Activated naive CD8-positive, alpha-beta T cell treated with anti-CD3 and anti-CD28 coated beads, Interleukin-2, amount 50 U/mL, for 24 hours (primary cell): ENCODE measurements around the gene IL34.
A peak's percentile ranks its signal among the peaks of the same experiment; 100 is the strongest.

Source experiments
- ATAC-seq: fragments of 150-1000 bp; cut with Tn5 transposase; one replicate; pipeline ENCODE4 v1.10.0; 2021
- DNase-seq: peaks from one replicate; pipeline ENCODE4 v3.0.0; 2021
- H3K27ac Mint-ChIP-seq: one replicate; pipeline ENCODE4 v1.8.0; 2021; ENCODE audit warnings: mild to moderate bottlenecking, mixed read lengths
- H3K27me3 Mint-ChIP-seq: one replicate; pipeline ENCODE4 v1.8.0; 2021; ENCODE audit warnings: mixed read lengths
- H3K36me3 Mint-ChIP-seq: one replicate; pipeline ENCODE4 v1.8.0; 2021; ENCODE audit warnings: low read depth, mixed read lengths
- H3K4me1 Mint-ChIP-seq: one replicate; pipeline ENCODE4 v1.8.0; 2021; ENCODE audit warnings: mixed read lengths
- H3K4me3 Mint-ChIP-seq: one replicate; pipeline ENCODE4 v1.8.0; 2021; ENCODE audit warnings: mild to moderate bottlenecking, moderate library complexity, mixed read lengths
- H3K9me3 Mint-ChIP-seq: one replicate; pipeline ENCODE4 v1.8.0; 2021; ENCODE audit warnings: mixed read lengths

IL34 gene

DNA sequence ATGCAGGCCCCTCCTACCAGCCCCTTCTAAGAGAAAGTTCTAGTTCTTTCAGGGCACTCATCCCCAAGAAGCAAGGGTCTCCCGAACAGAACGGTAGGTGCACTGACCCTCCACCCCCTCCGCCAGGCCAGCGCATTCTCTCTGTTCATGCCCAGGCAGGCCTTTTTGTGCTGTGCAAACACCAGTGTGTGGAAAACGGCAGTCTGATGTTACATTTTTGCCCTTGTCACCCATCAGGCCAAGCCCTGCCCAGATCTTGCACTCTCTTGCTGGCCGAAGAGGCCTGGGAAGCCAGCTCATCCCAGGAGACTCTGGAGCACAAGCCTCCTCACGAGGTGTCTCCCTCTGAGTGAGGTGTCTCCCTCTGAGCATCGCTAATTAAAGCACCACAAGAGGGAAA lies 55.6 kb downstream of the IL34 start:
- no peaks in the 10 kb centered on the region for H3K27me3 Mint-ChIP-seq
- H3K9me3 Mint-ChIP-seq: no peaks in the 10 kb centered on the region
- H3K27ac Mint-ChIP-seq: no peak overlapping the region
- no peak for ATAC-seq
- no peak overlapping the region for H3K4me3 Mint-ChIP-seq
- H3K4me1 Mint-ChIP-seq: peaks cover 11% of the 10 kb centered on the region
- DNase-seq: no peak
- H3K36me3 Mint-ChIP-seq: peaks cover 4% of the 10 kb centered on the region

DNA sequence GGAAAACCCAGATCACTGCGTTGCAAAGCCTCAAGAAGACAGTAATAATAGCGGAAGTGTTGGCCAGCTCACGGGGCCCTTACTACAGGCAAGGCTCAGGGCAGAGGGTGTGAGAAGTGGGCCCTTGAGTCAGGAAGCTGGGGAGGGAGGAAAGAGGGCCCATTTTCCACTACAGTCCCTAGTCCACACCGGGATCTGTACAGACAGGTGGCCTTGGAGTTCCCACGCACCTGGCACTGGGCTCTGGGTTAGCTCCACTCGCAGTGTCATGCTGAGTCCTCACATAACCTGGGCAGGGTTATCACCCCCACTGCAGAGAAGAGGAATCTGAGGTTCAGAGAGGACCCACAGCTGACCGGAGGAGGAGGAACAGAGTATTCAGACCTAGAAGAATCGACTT lies 56.3 kb downstream of the IL34 start:
- Mint-ChIP-seq H3K27ac (no peak overlapping the region), H3K9me3 (no peaks in the 10 kb centered on the region), H3K36me3 (peaks cover 4% of the 10 kb centered on the region), H3K4me1 (peaks cover 6% of the 10 kb centered on the region), H3K4me3 (no peak overlapping the region), H3K27me3 (no peaks in the 10 kb centered on the region)
- DNase-seq (no peak), ATAC-seq (no peak)

DNA sequence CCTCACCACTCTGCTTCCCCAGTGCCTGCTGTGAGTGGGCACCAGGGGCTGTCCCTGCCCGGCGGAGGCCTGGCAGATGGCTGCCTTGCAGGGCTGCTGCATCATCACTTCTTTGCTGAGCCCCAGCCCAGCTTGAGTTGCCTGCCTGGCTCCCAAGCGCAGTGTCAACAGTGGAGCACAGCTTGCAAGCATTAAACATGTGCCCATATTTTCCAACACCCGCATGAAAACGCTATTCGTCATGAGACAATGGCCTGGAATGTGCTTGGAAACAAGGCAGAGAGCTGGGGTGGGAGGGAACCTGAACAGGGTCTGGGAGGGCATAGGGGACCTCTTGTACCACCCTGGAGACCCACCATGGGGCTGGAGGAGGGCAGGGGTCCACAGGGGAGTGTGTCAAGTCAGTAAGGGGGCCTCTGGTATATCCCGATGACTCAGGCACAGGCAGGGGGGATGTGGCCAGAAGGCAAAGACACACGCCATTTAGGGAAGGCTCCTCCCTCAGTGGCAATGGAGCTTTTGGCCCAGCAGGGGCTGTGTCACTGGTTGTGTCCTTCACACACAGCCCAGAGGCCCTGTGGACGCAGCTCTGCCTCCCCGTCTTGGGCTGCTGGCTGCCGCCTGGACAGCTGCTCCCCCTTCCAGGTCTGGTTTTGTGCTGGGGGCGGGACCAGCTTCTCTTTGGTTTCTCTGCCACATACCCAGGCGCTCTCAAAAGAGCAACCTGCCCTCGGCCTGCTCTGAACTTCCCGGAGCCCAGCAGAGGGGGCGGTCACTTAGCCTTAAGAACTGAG lies 56.9 kb downstream of the IL34 start:
- DNase-seq: no peak
- H3K4me1 Mint-ChIP-seq: peaks cover 3% of the 10 kb centered on the region
- H3K27ac Mint-ChIP-seq: no peak overlapping the region
- no peak overlapping the region for H3K4me3 Mint-ChIP-seq
- no peaks in the 10 kb centered on the region for H3K9me3 Mint-ChIP-seq
- no peaks in the 10 kb centered on the region for H3K27me3 Mint-ChIP-seq
- H3K36me3 Mint-ChIP-seq: no peaks in the 10 kb centered on the region
- ATAC-seq: peak; percentile 27

DNA sequence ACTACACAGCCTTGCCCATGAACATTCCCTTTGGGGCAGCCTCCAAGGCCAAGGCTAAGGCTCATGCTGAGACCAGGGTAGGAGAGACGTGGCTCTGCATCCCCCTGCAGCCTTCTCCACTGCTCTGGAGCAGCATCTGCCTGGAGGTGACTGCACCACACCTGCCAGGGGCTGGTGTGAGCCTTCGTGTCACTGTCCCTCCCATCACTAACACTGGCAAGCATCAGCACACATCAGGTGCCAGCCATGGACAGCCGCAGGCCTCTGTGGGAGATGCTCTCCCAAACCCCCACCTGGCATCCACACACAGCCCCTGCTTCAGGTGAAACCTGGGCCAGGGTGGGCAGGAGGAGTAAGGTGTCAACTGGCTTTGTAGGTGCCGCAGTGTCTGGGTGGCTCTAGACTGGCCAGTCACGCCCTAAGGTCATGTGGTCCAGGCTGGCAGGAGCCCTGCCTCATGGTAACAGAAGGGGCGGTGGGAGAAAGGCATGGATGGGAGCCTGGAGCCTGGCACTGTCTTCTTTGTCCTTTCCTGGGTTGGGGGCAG lies 57.5 kb downstream of the IL34 start:
- DNase-seq: no peak
- no peak for ATAC-seq
- H3K4me1 Mint-ChIP-seq: peaks cover 3% of the 10 kb centered on the region
- no peaks in the 10 kb centered on the region for H3K9me3 Mint-ChIP-seq
- H3K36me3 Mint-ChIP-seq: no peaks in the 10 kb centered on the region
- H3K27ac Mint-ChIP-seq: no peak overlapping the region
- H3K4me3 Mint-ChIP-seq: no peak overlapping the region
- H3K27me3 Mint-ChIP-seq: no peaks in the 10 kb centered on the region

DNA sequence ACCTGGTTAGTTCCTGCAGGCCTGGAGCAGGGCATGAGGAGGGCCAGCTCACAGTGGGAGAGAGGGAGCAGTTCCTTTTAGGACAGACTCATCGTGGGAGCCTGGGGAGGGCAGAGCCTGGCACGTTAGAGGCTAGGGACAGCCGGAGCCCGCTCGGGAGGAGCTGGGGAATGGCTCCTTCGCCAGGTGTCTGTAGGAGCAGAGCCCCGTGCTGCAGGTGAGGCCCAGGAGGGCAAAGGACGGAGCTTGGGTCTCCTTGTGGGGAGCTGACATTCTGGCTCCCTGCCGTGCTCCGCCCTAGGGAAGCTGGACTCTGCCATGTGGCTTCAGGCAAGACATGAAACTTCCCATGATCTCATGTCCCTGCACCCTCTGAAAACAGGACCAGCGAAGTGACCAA lies 58.2 kb downstream of the IL34 start:
- H3K4me3 Mint-ChIP-seq: no peak overlapping the region
- DNase-seq (no peak), ATAC-seq (no peak)
- H3K36me3 Mint-ChIP-seq: no peaks in the 10 kb centered on the region
- H3K4me1 Mint-ChIP-seq: no peaks in the 10 kb centered on the region
- H3K9me3 Mint-ChIP-seq: no peaks in the 10 kb centered on the region
- H3K27ac Mint-ChIP-seq: no peak overlapping the region
- no peaks in the 10 kb centered on the region for H3K27me3 Mint-ChIP-seq

DNA sequence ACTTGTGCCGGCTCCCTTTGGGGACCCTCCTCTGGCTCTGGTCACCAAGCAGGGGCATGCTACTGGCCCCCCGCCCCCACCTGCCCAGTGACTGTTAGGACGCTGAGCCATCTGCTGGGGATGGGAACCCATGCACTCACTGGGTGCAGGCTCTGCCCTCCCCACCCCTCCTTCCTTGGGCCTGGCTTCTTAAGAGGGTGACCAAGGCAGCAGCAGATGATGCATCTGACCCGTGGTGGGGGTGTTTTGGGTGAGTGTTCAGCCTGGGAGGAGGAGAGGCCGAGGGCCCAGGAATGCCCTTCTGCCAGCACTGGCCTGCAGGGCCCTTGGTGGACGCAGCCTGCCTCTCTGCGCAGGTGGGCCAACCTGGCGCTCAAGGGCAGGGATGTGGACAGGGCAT lies 58.7 kb downstream of the IL34 start:
- H3K27me3 Mint-ChIP-seq: no peaks in the 10 kb centered on the region
- H3K4me1 Mint-ChIP-seq: no peaks in the 10 kb centered on the region
- ATAC-seq: no peak
- H3K36me3 Mint-ChIP-seq: no peaks in the 10 kb centered on the region
- no peak overlapping the region for H3K4me3 Mint-ChIP-seq
- no peak overlapping the region for H3K27ac Mint-ChIP-seq
- no peaks in the 10 kb centered on the region for H3K9me3 Mint-ChIP-seq
- DNase-seq: no peak

DNA sequence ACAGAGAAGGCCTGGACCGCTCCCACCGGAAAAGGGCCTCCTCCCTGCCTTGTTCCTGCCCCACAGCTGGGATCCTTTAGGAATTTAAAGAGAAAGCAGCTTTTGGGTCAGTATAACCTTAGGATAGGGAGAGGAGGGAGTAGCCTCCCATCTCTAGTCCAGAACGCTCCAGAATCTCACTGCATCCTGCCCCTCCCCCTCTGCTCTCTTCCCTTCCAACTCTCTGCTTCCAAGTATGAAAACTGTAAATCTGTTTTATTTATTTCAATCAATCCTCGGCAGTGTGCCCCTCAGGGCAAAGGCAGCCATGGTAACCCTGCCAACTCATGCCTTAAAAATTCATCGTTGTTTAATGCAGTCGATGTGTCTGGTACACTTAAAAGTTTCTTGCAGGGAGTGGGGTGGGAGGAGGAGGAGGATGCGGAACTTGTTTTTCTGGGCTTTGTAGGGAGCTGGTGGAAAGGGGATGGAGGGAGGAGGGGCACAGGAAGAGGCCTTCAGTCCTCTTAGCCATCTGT lies 60.6 kb downstream of the IL34 start:
- H3K4me3 Mint-ChIP-seq: no peak overlapping the region
- H3K4me1 Mint-ChIP-seq: no peaks in the 10 kb centered on the region
- ATAC-seq (no peak), DNase-seq (no peak)
- no peaks in the 10 kb centered on the region for H3K9me3 Mint-ChIP-seq
- H3K27ac Mint-ChIP-seq: no peak overlapping the region
- no peaks in the 10 kb centered on the region for H3K36me3 Mint-ChIP-seq
- no peaks in the 10 kb centered on the region for H3K27me3 Mint-ChIP-seq

DNA sequence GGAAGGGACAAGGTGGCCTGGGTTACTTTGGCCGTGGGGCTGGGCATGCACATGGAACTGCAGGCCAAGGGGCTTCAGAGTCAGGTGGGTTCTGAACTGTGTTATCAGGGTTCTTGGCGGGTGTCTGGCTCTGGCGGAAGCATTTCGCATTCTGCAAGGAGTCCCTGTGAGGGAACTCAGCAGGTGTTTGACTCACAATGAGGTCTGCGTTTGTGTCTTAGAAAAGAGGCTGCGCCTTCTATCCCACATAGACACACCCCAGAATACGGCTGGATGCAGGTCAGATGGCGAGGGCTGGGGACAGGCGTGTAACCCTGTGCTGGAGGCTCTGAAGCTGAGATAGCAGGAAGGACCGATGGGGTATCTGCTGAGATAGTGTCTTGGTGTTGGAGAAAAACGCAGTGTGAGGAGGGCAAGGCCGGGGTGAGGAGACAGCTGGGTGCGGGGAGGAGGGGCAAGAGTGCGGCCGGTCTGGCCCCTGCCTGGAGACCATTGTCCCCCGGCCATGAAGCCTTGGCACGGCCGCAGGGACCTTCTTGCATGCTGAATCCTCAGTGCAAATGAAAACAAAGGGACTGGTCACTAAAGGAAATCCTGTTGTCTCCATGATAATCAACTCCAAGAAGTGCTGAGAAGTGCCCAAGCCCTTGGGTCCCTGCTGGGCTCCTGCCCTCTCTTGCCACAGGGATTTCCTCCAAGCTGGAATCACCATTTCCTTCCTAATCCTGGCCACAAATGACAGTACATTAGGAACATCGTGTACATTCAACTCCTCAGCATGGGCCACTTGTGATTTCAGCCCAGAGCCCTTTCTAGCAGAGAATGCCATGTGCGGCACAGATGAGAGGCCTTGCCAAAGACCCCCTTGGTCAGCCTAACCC lies 62.2 kb downstream of the IL34 start:
- ATAC-seq (no peak), DNase-seq (no peak)
- H3K27me3 Mint-ChIP-seq: no peaks in the 10 kb centered on the region
- no peak overlapping the region for H3K4me3 Mint-ChIP-seq
- no peaks in the 10 kb centered on the region for H3K9me3 Mint-ChIP-seq
- H3K36me3 Mint-ChIP-seq: peaks cover 2% of the 10 kb centered on the region
- no peak overlapping the region for H3K27ac Mint-ChIP-seq
- H3K4me1 Mint-ChIP-seq: no peaks in the 10 kb centered on the region

DNA sequence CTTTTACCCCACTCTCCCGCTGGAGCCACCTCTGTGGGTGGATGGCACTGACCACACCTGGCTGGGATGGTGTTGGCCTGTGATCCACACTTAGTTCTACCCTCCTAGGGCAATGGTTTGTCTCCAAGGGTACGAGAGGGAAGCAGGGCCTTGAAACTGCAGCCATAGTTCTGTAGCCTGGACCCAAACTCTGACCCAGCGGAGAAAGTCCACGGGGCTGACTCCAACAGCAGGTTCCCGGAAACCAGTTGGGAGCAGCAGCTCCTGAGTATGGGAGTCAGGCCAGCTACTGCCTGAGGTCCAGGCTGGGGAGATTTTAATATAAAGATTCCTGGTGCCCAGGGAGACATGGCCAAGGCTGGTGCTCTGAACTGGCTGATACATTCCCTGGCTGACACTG lies 63.1 kb downstream of the IL34 start:
- Mint-ChIP-seq H3K27ac (no peak overlapping the region), H3K4me1 (no peaks in the 10 kb centered on the region), H3K36me3 (peaks cover 2% of the 10 kb centered on the region), H3K27me3 (no peaks in the 10 kb centered on the region), H3K9me3 (no peaks in the 10 kb centered on the region), H3K4me3 (no peak overlapping the region)
- DNase-seq (no peak), ATAC-seq (no peak)

DNA sequence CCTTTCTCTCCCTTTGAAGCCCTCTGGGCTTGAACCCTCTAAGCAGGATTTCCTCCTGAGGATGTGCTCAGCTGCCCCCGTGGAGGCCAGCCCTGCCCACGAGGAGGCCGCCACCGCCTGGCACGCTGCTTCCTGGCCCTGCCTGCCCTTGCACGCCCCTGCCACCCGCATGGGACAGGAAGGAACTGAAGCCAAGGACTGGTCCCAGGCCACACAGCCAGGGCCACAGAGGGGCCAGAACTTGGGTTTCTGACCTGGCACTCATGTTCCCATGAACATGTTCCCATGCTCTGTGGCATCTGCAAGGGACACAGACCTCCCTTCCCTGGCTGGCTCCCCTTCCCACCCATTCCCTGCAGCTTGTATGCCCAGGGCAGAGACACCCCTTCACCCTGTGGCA lies 63.6 kb downstream of the IL34 start:
- Mint-ChIP-seq H3K27ac (no peak overlapping the region), H3K27me3 (no peaks in the 10 kb centered on the region), H3K4me3 (no peak overlapping the region), H3K4me1 (no peaks in the 10 kb centered on the region), H3K36me3 (peaks cover 2% of the 10 kb centered on the region), H3K9me3 (no peaks in the 10 kb centered on the region)
- DNase-seq (no peak), ATAC-seq (no peak)
